ENCODE results near the gene OR4F15. TPM values are rescaled to one million over a fixed set of nuclear protein-coding genes. Genes with fewer than 3 reads are reported as not detected.

Gene OR4F15
- total RNA-seq, 1 donor from 2014 or later: not detected

GRCh38 chr15:101804375-101804774, 7.6 kb upstream of the OR4F15 start:
- no peak for DNase-seq

- DNase-seq: no peak
Measured at GRCh38 chr15:101804941-101805340, 7.1 kb upstream of the OR4F15 start.

DNA sequence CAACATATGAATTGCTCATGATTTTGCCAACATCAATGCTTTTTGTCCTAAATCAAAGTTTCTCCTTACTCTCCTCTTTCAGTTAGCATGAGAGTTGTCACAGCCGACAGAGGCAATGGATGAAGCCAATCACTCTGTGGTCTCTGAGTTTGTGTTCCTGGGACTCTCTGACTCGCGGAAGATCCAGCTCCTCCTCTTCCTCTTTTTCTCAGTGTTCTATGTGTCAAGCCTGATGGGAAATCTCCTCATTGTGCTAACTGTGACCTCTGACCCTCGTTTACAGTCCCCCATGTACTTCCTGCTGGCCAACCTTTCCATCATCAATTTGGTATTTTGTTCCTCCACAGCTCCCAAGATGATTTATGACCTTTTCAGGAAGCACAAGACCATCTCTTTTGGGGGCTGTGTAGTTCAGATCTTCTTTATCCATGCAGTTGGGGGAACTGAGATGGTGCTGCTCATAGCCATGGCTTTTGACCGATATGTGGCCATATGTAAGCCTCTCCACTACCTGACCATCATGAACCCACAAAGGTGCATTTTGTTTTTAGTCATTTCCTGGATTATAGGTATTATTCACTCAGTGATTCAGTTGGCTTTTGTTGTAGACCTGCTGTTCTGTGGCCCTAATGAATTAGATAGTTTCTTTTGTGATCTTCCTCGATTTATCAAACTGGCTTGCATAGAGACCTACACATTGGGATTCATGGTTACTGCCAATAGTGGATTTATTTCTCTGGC, 6.2 kb upstream of the OR4F15 start:
- DNase-seq: no peak

GRCh38 chr15:101807345-101807945, 4.6 kb upstream of the OR4F15 start:
- no peak for DNase-seq

DNA sequence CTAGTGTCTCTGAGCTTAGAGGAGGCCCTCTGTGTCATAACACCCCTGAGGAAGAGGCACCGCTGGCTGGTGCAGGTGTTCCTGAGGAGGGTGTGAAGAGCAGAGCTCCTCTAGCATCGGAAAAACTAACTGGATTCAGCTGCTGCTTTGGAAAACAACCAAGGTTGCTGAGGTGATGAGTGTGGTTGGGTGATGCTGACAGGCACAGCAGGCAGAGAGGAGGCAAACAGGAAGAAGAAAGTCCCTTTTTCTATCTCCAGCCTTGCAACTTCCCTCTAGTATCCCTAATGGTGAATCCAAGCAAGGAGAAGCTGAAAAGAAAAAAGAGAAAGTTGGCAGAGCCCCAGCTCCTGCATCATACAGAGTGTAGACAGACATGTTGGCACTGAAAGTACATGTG, 3.8 kb upstream of the OR4F15 start:
- DNase-seq: no peak

DNA sequence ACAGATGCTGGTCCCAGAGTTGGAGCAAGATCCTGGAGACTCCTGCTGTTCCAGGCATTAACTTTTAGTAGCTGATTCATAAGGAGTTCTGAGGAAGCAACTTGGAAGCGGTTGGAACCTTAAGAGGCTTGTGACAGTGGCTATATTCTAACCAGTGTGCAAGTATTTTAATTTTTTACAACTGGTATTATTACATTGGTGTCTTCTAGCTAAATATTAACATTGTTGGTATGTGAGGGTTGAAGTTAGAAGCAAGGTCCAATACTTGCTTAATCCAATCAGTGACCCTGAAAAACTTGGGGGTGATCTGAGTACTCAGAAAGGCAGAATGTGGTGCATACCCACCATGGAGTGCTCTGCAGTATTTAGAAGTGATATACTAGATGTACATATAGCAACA, 1.5 kb upstream of the OR4F15 start:
- no peak for DNase-seq

GRCh38 chr15:101810876-101811275, 1.1 kb upstream of the OR4F15 start:
- no peak for DNase-seq

DNA sequence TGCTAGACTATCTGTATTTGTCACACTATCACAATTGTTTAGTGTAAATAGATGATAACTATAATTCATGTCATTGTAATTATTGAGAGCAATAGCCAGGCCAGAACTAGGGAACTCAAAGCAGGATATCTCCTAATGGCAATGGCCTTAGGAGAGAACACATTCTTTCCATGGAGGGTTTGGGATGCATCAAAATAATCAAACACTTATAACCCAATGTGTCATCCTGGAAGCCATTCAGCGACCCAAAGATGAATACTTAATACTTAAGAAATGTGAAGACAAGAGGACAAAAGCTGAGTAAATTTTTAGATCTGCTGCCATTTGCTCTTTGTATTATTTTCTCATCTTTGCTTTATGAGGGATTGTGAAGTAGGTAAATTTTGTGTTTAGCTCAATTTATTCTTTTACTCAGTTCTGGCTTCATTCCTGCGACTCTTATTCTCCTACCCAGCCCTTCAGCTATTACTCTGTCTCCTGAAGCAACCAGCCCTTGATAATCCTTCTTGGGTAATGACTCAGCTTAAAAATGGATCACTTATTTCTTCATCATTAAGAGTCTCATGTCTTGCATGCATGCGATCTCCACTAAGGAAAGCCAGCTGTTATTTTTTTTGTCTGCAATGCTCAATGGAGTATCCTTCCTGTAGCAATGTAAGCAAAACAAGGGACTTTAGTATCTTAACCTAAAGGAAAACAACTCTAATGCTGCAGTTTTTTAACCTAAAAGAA, 2.0 kb downstream of the OR4F15 start:
- no peak for DNase-seq

DNA sequence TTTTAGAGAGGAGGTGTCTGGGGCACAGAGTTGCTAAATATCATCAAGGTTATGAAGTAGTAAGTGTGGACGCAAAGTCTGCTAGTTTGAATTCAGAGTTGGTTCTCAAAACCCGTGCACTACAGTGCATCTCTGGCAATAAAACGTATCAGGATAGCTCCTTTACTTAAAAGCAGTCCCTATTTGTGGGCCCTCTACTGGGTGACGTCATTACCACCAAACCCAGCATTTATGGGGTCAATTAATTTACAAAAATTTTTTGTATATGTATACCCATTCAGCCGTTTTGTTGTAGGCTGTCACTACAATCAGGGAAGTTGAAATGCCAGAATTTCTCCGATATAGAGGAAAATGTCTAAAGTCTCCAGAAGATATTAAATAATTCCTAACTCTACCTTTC, 8.8 kb downstream of the OR4F15 start:
- DNase-seq: no peak

- DNase-seq: no peak
Measured at GRCh38 chr15:101827257-101827656, 15.3 kb downstream of the OR4F15 start.

- no peak for DNase-seq
Measured at GRCh38 chr15:101828774-101829173, 16.8 kb downstream of the OR4F15 start.

DNA sequence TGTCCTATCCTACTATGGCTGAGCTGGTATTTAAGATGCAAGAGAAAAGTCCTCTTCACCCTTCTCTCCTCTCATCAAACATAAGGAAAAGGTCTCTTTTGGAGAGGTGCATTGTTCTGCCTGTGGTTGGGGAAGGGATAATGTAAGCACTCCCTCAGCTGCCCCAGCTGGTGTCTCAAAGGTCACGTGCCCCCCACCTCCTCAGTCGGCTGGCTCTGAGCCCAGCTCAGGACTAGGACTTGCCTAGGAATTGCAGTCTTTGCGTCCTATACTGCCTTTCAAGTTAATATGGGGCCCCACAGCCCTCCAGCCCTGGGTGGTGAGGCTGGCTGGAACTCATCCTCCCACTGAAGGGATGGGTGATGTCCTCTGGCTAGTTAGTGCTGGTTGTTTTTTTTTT, 29.7 kb downstream of the OR4F15 start:
- no peak for DNase-seq

- DNase-seq: no peak
Measured at GRCh38 chr15:101844916-101845315, 32.9 kb downstream of the OR4F15 start.

- DNase-seq: no peak
Measured at GRCh38 chr15:101852356-101852755, 40.4 kb downstream of the OR4F15 start.

Small RNA genes within 50 kb of the gene (small RNA-seq; reads per million reads assigned to genes)
- not detected for gene RN7SL209P (ENCODE audit: low replicate concordance)

Other genes with a start within 250 kb of the OR4F15 start
- 36.6 TPM for gene TM2D3, start 159.8 kb upstream of the OR4F15 start, total RNA-seq
- 35.8 TPM for gene TARS3, start 87.7 kb upstream of the OR4F15 start, total RNA-seq
- gene OR4F6, start 8.7 kb upstream of the OR4F15 start, total RNA-seq: not detected